HG03378 (cell line): ENCODE data around the gene GUK1.
"Not testable (repeated sequence)": the region's sequence is repeated elsewhere in the genome, so short reads cannot be mapped to it uniquely, and the experiment has no call there.

Experiments used
- ATAC-seq: cut with Tn5 transposase; IDR thresholded peaks from one replicate; pipeline ENCODE4 v1.9.1; 2021; ENCODE audit warnings: mild to moderate bottlenecking, moderate library complexity; ENCODE audit not compliant: unreplicated experiment

The GUK1 gene

GRCh38 chr1:228175316-228176023 is 35.4 kb downstream of the GUK1 start:
- no peak for ATAC-seq

DNA sequence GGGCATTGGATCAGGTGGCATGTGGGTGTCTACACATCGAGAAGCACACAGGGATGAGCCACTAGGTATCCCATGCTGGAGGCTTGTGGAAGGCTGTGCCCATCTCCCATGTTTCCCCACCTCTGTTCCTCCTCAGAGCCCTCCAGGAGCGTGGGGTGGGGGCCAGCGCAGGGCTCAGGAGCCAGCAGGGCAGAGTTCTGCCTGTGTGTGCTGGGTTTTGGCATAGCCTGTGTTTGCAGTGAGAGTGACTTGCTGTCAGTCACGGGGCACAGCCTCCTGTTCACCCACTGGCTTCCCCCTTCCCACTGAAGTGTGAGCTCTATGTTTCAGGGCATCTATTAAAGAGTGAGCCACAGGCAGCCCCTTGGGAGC is 35.9 kb downstream of the GUK1 start:
- no peak for ATAC-seq

GRCh38 chr1:228176461-228177182 is 36.5 kb downstream of the GUK1 start:
- no peak for ATAC-seq

- no peak for ATAC-seq
These were observed 37.0 kb downstream of the GUK1 start for GRCh38 chr1:228177183-228177475.

DNA sequence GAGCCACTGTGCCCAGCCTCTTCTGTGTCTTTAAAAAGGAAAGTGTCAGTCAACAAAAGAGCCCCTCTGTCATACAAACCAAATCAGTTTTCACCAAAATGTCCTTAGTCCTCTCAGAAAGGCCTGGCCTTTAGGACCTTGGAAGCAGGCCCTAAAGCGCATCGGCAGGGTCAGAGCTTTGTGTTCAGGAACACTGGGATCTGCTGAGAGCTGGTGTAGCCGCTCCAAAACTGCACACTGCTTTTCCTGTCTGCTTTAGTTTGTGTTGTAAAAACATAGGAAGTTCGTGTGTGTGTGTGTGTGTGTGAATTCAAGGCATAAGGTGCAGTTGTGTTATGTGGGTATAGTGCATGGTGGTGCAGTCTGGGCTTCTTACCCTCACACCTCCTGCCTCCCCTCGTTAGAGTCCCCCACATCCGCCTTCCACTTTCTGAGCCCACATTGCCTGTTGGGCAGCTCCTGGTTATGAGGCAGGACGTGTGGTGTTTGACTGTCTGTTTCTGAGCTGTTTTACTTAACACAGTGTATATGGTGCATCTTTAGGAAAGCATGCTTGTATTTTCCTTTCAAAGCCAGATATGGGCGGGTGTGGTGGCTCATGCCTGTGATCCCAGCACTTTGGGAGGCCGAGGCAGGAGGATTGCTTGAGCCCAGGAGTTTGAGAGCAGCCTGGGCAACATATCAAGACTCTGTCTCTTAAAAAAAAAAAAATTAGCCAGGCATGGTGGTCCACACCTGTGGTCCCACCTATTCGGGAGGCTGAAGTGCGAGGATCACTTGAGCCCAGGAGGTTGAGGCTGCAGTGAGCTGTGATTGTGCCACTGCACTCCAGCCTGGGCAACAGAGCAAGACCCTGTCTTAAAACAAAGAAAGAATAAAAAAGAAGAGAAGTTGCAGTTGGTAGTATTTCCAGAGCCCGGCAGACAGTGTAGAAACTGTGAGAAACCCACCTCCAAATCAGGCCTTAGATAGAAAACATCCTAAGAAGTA is 37.9 kb downstream of the GUK1 start:
- no peak for ATAC-seq

DNA sequence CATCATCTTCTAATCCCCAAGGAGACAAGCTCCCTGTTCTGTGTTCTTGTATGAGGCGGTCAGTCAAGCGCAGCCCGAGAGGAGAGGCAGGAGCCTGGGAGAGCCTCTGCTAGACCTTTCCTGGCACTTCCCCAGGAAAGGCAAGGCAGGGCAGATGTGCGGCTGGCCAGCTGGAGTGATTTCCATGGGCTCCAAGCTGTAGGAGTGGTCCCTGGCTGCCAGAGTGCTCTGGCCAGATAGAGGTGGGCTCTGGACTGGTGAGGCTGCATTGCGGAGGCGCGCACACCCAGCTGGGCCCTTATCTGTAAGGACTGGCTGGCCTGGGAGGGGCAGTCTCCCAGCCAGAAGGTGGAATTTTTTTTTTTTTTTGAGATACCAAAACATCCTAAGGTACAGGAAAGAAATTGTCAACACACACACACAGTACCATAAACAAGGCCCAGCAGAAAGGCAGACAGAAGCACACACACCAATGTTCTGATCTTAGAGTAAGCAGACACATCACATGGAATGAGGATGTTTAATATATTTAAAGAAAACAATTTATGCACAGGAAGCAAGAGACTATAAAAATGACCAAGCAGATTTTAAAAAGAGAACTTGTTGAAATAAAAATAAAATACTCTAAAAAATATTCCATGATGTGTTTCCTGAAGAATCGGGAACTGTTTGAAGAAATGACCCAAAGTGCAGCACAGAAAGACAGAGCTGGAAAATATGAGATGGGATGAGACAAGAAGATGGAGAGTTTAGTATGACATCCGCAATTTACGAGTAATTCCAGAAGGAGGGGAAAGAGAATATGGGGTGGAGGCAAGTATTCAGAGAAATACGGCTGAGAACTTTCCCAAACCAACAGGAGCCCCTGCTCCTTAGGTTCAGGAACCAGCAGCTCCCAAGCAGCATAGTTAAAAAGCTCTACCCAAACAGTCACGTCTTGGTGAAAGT is 38.9 kb downstream of the GUK1 start:
- no peak for ATAC-seq

GRCh38 chr1:228180271-228180958 is 40.3 kb downstream of the GUK1 start:
- no peak for ATAC-seq

DNA sequence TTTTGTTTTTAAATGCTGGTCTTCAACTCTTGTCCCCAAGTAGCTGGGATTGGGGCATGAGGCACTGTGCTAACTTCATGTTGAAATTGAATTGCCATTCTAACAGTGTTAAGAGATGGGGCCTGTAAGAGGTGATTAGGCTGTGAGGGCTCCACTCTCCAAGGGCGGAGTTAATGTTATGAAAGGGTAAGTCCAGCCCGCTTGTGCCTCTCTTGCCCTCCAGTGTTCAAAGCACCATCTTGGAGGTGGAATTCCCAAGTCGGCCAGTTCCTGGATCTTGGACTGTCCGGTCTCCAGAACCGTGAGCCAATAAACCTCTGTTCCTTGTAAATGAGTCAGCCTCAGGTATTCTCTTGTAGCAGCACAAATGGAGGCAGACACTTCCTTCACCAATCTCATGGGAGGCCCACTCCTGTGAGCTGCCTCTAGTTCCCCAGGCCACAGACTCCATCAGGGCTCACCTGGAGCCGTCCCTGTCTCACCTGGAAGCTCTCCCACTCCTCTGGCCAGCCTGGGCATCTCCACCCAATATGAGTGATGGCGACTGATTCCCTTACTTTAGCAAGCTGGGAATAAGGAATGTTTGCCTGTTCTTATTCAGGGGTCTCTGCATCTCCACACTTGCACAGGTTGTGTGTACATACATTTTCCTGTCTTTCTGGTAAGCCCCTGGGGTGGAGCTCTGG is 41.0 kb downstream of the GUK1 start:
- no peak for ATAC-seq

DNA sequence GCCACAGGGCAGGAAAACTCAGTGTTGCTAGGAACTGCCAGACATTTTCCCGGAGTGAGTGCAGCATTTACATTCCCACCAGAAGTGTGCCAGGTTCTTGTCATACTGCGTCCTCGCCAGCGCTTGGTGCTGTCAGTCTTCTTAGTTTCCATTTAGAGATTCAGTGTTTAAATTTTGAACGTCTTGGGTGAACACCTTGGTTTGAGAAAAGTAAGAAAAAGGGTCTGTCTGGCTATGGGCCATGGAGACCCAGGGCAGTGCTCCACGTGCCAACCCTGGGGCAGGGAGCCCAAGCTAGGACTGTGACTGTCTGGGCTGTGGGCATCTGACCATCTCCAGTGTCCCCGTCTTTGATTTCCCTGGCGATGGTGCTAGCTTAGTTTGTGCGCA is 41.6 kb downstream of the GUK1 start:
- ATAC-seq = no peak

- ATAC-seq = no peak
These were observed 42.4 kb downstream of the GUK1 start for GRCh38 chr1:228182296-228183030.

- no peak for ATAC-seq
These were observed 44.1 kb downstream of the GUK1 start for GRCh38 chr1:228184152-228184551.

- no peak for ATAC-seq
These were observed 45.5 kb downstream of the GUK1 start for GRCh38 chr1:228185641-228185965.

DNA sequence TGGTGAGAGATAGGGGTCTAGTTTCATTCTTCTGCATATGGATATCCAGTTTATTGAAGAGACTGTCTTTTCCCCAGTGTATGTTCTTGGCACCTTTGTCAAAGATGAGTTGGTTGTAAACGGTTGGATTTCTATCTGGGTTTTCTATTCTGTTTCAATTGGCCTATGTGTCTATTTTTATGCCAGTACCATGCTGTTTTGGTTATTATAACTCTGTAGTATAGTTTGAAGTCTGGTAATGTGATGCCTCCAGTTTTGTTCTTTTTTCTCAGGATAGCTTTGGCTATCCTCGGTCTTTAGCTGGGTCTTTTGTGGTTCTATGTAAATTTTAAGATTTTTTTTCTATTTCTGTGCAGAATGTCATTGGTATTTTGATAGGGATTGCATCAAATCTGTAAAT is 48.2 kb downstream of the GUK1 start:
- not testable (repeated sequence) for ATAC-seq

- ATAC-seq = no peak
These were observed 50.1 kb downstream of the GUK1 start for GRCh38 chr1:228190182-228190581.

- no peak for ATAC-seq
These were observed 50.7 kb downstream of the GUK1 start for GRCh38 chr1:228190778-228191177.

DNA sequence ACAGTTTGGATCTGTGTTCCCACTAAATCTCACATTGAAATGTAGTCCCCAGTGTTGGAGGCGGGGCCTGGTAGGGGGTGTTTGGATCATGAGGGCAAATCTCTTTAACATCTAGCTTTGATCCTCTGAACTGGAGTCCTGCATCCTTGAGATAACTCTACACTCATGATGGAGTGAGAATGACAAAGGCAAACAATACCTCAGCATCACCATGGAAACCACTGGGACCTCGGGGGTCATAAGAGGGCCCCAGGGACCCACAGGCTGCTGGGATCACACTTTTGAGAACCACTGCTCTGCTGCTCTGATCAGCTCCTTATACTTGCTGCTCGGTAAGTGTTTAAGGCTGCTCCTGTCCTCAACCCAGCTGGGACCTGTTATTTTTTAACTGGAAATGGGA is 54.4 kb downstream of the GUK1 start:
- ATAC-seq = no peak

DNA sequence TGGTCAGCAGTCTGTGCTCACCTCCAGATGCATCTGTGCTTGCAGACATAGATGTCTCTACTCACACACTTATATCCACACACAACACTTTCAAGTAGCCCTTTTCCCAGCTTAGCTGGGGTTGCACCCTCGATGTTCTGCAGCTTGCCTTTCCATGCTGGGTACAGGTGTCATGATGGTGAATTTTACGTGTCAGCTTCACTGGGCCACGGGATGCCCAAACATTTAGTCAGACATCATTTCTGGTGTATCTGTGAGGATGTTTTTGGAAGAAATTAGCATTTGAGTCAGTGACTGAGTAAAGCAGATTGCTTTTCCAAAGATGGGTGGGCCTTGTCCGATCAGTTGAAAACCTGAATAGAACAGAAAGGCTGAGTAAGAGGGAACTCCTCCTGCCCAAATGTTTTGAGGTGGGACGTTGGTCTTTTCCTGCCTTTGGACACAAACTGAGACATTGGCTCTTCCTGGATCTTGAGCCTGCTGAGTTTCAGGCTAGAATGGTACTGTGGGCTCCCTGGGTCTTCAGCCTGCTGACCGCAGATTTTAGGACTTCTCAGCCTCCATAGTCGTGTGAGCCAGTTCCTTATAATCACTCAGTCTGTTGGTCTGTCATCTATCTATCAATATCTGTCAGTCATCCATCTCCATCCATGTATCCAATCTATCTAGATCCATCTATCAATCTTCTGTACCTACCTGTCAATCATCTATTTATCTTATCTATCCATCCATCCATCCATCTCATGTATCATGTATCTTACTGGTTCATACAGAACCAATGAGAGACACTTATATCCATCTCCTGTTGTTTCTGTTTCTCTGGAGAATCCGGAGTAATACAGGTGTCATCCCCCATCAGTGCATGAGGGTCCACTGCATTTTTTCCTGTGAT is 55.1 kb downstream of the GUK1 start:
- ATAC-seq = no peak
